Activated T-cell treated with anti-CD3 and anti-CD28 coated beads, Interleukin-2, amount 50 U/mL, for 48 hours (primary cell): ENCODE measurements around the gene MRPL58.
A peak's percentile ranks its signal among the peaks of the same experiment; 100 is the strongest.
"Not testable (repeated sequence)": the region's sequence is repeated elsewhere in the genome, so short reads cannot be mapped to it uniquely, and the experiment has no call there.

Experiments used
- DNase-seq, 2 experiments: peaks; one replicate each; pipeline ENCODE4 v3.0.0-alpha.2; 2020

Gene MRPL58

DNA sequence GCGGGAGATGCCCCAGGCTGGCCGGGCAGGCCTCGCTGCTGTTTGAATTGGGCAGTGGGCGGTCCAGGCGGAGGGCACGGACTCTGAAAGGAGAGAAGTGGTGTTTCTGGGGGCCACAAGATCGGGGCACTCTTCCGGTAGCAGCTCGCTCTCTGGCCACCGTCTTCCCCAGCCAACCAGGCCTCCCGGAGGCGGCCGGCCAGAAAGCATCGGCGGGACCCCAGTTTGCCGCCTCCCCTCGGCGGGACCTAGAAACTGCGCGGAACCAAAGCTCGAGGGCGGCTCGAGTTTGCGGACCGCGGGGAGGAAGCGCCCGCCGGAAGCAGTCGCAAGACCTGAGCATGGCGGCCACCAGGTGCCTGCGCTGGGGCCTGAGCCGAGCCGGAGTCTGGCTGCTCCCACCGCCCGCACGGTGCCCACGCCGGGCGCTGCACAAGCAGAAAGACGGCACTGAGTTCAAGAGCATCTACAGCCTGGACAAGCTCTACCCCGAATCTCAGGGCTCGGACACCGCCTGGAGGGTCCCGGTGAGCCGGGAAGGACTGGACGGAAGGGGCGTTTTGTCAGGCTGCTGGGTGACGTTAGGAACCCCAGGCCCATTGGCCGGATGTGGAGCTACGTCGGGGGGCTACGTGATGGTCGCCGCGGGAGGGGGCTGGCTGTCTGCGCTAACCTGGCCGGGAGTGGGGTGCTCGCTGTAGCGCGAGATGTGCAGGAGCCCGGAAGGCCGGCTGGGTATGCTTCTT, at the start of gene MRPL58:
MRPL58 (plus strand) TSS at position 325 of the 746 bp plus-strand sequence; CDS start at position 342, 17 bp downstream.
- peak; percentile 89 to 92 for DNase-seq

DNA sequence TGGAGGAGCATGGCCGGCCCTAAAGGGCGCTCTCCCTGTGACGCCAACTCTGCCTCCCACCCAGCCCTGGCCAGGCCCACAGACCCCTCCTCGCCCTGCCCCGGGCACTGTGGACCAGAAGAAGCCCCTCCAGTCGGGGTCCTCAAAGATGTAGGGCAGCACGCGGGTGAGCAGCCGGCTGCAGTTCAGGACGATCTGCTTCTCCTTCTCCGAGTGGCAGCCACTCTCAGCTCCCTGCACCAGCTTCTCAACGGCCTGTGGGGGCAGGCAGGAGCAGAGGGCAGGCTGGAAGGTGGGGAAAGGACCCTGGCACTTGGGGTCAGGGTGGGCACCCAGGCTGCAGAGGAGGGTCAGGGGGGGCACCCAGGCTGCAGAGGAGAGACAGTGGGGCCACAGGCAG, 48.8 kb upstream of the MRPL58 start:
- DNase-seq: no peak

DNA sequence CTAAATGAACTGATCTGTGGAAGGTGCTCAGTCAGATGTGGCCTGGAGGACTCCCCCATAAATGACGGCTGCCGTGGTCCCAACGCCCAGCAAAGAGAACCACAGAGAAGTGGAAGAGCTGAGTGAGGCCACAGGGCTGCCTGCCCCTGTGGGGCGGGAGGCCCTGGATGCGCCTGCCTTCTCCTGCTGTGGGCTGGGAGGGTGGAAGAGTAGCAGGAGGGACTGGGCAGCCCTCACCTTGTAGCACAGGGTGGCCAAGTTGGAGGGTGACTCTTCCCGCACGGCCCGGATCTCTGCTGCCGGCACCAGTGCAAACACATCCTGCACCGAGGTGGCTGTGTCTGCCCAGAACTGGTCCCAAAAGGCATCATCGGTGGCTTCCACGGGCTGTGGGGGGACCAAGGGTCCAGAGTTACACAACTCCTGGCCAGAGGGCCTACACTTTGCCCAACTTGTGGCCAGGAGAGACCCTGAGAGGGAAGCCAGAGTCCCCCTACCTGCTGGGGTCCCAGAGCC, 48.2 kb upstream of the MRPL58 start:
- no peak for DNase-seq

DNA sequence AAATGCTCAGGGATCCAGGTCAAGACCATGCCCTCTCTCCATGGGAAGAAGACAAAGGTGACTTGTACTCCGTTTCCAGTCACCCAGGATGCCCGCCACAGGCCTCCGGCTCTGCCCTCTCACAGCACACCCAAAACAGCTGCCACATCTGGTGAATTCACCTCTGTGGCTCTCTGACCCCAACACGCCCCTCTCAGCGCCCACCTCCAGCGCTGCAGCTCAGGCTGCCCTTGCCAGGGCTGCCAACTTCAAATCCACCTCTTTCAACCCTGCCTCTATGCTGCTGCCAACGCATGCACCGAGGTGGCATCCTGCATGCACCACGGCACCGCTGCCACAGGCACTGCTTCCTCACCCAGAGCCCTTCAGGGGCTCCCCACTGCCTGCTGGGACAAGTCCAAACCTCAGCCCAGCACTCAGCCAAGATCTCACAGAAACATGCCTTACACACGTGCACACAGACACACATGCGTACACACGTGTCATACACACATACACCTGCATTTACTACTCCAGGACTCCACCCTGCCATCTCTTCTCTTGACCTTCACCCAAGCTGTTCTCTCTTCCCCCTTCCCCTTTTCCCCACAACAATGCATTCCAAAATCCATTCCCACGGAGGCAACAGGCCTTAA, 47.4 kb upstream of the MRPL58 start:
- no peak for DNase-seq

DNA sequence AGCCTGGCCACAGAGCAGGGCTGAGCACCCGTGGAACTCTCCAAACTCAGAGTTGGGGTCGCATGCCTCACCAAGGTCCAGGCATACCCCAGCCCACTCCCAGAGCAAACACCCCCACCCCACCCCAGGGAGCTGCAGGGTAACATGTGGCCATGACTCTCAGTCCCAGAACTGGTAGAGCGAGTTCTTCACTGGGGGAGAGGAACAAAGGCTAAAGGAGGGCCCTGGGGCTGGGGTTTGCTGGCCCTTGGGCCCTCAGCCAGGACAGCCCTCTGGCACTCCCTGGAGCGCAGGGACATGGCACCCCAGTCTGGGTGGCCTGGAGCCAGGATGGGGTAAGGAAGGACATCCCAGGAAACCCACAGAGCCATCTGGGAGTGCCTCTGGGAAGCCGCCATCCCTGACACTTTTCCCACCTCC, 44.1 kb upstream of the MRPL58 start:
- DNase-seq: no peak

DNA sequence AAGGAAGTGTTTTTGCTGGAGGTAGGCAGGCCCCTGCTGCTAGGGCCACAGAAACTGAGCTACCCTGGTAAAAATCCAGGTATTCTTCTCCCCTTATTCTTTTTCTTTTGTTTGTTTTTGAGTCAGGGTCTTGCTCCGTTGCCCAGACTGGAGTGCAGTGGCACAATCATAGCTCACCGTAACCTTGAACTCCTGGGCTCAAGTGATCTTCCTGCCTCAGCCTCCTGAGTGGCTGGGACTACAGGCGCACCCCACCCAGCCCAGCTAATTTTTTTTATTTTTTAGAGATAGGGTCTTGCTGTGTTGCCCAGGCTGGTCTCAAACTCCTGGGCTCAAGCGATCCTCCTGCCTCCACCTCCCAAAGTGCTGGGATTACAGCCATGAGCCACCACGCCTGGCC, 43.0 kb upstream of the MRPL58 start:
- not testable (repeated sequence) for DNase-seq

DNA sequence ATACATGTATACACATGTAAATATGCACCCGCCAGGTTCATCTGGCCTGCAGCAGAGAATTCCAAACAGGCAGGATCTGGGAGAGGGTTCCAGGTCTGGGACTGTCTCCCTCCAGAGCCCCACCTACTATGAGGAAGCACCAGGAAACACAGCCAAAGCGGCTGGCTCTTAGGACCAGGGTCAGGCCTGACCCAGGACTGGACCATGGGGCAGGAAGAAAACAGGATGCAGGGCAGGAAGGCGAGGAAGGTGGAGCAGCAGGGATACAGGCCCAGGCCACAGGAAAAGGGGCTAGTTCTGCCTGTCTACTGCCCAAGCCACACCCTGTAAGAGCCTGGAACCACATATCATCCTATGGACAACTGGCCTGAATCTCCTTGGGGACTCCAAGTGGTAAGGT, 42.1 kb upstream of the MRPL58 start:
- no peak for DNase-seq

DNA sequence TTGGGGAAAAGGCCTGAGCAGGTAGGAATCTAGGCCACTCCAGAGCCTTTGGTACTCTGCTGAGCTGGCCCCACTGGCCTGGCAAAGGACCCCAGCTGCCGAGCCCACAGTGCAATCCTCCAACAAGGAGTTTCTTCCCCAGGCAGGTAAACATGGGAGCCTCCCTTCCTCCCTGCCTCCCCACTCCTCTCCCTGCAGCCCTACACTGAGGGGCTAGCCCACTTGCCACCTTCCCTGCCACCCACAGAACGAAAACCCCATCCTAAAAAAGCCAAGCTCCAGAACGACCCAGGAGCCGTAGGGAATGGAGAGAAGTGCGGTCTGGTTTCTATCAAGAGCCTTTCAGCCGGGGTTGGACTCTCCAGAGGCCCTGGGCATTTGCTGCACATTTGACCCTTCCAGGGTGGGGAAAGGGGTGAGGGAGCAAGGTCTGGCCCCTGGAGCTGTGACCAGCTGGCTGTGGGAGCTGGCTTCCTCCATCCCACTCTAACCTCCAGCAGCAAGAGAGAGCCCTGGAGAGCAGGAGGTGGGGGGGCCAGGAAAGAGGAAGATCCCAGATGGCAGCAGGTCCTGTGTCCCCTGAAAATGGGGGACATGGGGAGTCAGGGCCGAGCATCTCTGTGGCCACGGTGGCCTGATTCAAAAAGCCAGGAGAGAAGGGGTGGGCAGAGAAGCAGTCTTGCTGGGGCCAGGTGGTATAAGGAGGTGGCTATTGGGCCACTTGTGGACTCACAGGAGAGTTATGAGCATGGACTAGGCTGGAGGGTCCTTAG, 41.2 kb upstream of the MRPL58 start:
- no peak for DNase-seq

DNA sequence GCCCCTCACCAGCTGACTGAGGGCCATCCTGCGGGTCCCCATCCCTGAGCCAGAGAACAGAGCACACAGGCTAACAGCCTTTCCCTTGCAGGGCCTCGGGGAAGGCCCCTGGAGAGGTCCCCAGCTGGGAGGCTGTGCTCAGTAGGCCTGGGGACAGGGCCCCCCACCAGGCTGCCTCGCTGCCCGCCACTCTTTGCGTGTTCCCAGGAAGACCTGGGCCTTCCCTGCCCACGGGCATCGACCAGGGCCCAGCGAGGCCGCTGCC, 40.7 kb upstream of the MRPL58 start:
- DNase-seq: no peak

DNA sequence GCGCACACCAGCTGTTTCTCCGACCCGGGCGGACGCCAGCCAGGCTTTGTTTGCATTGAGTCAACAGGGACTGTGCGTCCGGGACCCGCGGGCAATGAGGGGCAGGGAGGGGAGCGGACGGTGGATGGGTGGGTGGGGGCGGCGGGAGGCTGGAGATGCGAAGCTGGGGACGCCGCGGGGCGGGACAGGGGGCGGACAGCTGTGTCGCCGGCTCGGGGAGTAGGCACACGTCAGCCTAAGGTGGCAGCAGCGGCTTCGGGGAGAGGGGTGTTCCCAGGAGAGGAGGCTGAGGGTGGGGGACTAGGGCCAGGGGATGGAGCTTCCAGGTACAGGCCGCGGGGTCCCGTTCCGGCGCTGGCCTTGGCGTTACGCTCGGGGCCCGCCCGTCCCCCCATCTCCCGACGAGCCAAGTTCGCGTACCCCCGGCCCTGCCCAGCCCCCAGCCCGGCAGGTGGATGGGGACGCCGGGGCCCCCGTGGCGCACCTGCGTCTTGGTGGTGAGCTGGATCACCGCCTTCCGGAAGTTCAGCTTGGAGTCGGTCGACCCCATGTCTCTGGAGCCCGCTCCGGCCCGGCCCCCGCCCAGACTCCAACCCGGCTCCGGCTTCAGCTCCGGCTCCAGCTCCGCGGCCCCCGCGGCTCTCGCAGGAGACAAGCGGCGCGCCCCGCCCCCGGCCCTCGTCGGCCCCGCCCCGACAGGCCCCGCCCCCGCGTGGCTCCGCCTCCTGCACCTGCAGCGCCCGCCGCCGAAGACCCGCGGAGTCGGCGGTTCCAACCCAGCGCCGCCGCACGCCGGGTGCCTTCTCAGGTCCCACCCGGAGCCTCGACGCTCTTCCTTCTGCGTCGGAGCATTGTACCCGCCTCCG, 40.1 kb upstream of the MRPL58 start, which contains the start of gene HID1:
HID1 (minus strand) TSS at position 653 of the 866 bp plus-strand sequence; CDS start at position 550, 103 bp downstream.
- DNase-seq: peak; percentile 78 to 86

DNA sequence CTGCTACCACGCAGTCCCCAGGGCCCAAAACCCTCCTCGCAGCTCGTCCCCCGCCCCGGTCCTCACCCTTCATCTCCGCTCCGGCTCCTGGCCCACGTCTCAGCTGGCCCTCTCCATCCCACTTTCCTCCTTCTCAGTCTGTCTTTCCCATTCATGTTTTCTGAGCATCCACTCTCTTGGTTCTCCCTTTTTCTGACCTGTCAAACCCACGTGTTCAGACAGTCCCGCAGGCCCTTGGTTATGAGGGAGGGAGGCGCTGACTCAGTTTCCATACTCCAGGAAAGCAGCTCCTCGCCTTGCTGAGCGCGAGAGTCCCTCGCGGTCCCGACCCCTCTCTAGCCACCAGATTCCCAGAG, 39.5 kb upstream of the MRPL58 start:
- DNase-seq: peak in 1 of 2 experiments; percentile 31

DNA sequence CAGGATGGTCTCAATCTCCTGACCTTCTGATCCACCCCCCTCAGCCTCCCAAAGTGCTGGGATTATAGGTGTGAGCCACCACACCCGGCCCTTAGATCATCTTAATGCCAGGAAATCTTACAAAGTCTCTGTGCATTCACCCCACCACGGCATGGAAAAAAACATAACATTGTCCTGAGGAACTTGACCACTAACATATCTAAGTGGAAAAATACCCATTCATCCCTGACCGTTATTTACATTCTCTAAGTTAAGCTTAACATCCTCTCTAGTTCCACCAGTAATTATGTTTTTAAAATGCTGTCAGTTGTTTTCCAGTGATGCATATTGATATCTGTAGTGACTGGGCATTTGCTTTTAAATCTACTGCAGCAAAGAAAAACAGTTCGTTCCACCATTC, 36.5 kb upstream of the MRPL58 start:
- DNase-seq: no peak

DNA sequence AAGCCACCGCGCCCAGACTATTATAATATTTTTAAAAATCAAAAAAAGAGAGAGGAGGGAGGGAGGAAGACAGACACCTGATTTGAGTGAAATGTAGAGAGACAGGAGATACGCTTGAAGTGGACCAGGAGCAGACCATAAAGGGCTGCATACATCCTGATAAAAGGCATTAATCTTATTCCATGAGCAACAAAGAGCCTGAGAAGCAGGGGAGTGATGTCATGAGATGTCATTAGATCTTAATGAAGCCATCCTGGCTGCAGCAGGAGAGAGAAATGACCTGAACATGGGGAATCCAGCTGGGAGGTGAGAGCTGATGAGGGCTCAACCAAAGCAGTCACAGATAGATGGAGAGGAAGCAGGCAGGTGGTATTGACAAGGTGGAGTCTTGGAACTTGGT, 34.7 kb upstream of the MRPL58 start:
- DNase-seq: no peak

DNA sequence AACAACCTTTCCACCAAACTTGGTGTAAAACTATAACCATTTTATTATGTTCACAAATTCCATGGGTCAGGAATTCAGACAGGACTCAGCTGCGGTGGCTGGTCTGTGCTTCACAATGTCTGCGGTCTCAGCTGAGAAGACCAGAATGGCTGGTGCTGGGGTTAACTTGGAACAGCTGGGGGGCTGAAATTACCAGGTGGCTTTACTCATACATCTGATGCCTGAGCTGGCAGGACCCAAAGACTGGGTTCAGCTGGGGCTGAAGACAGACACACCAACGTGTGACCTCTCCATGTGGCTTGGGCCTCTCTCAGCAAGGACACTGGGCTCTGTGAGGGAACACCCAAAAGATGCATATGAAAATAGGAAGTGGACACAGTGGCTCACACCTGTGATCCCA, 34.2 kb upstream of the MRPL58 start:
- DNase-seq: no peak

DNA sequence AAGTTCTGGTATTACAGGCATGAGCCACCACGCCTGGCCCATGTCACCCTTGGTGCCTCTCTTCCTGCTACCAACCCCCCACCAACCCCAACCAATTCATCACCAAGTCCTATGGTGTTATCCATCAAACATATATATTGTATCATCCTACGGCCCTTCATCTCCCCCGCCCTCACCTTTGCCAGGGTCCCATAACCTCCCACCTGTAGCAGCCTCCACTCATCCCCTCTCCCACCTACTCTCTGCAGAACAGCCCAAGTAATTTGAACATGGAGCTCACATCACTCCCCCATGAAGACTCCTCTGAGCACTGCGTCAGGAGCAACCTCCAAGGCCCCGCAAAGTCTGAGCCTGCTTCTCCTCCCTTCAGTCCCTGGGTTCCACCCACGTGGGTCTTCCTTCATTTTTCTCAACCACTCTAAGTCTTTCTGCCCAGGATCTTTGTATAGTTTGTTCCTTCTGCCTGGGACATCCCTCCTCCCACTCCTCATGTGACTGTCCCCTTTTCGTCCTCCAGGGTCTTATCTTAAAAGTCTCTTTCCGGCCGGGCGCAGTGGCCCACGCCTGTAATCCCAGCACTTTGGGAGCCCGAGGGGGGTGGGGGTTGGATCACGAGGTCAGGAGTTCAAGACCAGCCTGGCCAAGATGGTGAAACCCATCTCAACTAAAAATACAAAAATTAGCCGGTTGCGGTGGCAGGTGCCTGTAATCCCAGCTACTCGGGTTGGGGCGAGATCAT, 32.9 kb upstream of the MRPL58 start:
- DNase-seq: no peak

DNA sequence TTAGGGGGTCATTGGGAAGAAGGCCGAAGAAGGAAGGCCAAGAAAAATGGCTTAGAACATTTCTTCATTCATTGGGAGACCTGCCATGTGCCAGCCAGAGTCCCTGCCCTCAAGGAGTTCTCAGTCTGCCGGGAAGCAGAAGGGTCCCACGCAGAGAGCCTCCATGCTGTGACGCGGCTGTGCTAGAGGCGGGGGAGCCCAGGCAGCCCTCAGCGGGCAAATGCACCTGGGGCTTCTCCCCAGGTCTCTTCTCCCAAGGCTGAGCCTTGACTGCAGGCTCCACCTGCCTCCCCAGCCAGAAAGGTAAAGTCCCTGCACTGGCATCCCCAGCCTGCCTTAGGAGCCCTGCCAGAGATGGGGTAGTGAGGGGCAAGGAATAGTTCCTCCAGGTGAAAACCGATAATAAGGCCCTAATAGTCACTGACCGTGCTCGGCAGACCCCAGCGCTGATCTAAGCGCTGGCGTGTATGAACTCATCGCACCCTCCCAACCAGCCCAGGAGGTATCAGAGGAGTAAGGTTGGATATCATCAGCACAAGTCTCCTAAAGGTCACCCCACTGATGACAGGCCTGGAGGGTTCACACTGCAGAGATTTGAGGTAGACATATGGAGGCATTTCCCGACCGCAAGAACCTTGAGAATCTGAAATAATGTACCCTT, 31.0 kb upstream of the MRPL58 start:
- DNase-seq: no peak

DNA sequence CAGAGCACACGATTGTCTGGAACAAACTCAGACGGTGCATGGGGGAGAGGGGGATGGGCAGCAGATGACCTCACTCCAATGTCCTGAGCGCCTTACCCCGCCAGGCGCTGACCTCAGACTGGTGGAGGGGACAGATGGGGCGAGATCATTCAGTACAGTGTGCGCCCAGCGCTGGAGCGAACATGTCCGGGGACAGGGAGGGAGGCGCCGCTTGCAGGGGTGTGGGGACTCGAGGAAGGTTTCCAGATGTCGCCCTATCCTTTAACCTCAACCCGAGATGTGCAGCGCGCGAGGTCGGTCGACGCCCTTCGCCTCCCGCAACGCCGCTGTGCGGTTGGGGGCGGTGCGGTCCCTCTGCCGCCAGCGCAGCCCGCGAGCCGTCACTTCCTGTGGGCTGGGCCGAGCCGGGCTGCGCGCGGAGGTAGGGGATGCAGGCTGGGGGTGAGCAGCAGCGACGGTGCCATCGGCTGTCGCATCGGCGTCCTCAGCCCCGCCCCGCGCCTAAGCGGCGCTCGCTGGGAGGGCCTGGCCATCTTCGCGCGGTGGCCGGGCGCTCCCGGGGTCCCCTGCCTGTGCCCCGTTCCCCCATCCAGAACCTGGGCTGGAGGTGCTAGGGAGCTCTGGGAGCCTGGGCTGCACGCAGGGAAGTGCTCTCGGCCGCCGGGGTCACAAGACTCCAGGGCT, 30.3 kb upstream of the MRPL58 start:
- peak; percentile 78 to 86 for DNase-seq

DNA sequence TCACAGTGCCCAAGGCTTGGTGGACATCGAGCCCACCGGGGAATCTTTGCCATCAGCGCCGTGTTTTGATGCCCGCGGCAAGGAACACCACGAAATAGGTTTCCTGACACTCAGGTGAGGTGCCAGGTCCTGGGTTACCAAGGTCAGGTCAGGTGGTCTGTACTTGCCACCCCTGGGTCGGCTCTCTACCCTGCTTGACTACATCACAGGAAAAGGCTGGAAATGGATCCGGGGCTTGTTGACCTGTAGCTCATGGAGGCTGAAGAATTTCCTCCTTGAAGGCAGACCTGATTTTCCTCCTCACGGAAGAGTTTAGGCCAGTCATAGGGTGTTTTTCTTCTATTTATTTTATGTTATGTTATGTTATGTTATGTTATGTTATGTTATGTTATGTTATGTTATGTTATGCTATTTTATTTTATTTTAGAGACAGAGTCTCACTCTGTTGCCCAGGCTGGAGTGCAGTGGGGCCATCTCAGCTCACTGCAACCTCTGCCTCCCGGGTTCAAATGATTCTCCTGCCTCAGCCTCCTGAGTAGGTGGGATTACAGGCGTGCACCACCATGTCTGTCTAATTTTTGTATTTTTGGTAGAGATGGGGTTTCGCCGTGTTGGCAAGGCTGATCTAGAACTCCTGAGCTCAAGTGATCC, 29.7 kb upstream of the MRPL58 start:
- not testable (repeated sequence) for DNase-seq

DNA sequence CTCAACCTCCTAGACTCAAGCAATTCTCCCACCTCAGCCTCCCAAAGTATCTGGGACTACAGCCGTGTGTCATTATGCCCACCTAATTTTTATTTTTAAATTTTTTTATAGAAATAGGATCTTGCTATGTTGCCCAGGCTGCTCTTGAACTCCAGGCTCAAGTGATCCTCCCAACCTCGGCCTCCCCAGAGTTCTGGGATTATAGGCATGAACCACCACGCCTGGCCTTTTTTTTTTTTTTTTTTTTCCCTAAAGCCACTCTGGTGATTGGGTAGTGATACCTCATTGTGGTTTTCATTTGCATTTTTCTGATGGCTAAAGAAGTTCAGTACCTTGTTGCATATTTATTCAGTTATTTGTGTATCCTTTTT, 26.3 kb upstream of the MRPL58 start:
- no peak for DNase-seq

DNA sequence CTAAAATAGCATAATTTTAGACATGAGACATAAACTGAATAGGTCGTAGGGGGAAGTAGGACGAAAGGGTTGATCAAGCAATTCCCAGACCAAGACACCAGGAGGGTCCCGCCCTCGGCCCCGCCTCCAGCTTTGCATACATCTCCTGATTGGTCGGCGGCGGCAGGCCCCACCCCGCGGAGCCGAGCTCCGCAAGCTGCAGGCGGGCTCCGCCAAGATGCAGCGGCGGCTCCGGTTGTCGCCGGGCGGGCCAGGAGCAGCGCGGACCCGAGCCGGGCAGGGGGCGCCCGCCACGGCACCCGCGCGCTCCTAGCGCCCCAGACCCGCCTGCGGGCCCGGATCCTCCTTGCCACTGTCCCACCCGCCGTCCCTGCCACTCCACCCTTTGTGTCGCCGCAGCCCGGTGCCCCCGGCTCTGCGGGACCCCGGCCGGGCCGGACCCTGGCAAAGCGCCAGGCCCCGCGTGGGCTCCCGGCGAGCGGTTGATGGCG, 25.0 kb upstream of the MRPL58 start, which contains the start of gene CDR2L:
CDR2L (plus strand) TSS at position 215 of the 491 bp plus-strand sequence. CDS start 412 bp downstream, outside the sequence.
- peak; percentile 94 to 95 for DNase-seq
